Measurements from ENCODE around the gene GHRH.

The GHRH gene

GRCh38 chr20:37261714-37262113, at the start of gene GHRH:
GHRH (minus strand) TSS chr20:37261814; CDS start chr20:37256889, 4,925 bp downstream.
- ChIA-PET POLR2A (ENCODE audit: low non-redundant PET) (no interaction called here), CTCF (interaction anchor here (0.6 kb wide), 1 partner anchor 86 kb away, joined by 5 read pairs; no protein-coding TSS in a partner anchor)
- H3K27ac ChIP-seq, result no peak within 1 kb of the TSS
- no peak for DNase-seq (ENCODE audit: low spot score)
- no peak for TF ChIP-seq CTCF (conservative IDR thresholded peaks at IDR 0.05; ENCODE audit: low read depth)

- no peak for TF ChIP-seq CTCF (conservative IDR thresholded peaks at IDR 0.05; ENCODE audit: low read depth)
- POLR2A ChIA-PET (ENCODE audit: low non-redundant PET), result no interaction called here
- peak overlapping the region; percentile 32 for H3K27ac ChIP-seq
- CTCF ChIA-PET, result no interaction called here
- no peak for DNase-seq (ENCODE audit: low spot score)
These were observed 49.3 kb upstream of the GHRH start for GRCh38 chr20:37310951-37311350.

- DNase-seq (ENCODE audit: low spot score), result no peak
- peak overlapping the region; percentile 1; the same call in 1 of the 2 replicates for H3K27ac ChIP-seq
- CTCF ChIA-PET, result interaction anchor here (0.7 kb wide), 1 partner anchor 218 kb away, joined by 3 read pairs; no protein-coding TSS in a partner anchor
- POLR2A ChIA-PET (ENCODE audit: low non-redundant PET), result no interaction called here
- no peak for TF ChIP-seq CTCF (conservative IDR thresholded peaks at IDR 0.05; ENCODE audit: low read depth)
These were observed 48.4 kb upstream of the GHRH start for GRCh38 chr20:37309936-37310590.

- CTCF ChIA-PET, result no interaction called here
- H3K27ac ChIP-seq, result peak overlapping the region; percentile 1
- POLR2A ChIA-PET (ENCODE audit: low non-redundant PET), result no interaction called here
- DNase-seq (ENCODE audit: low spot score), result no peak
- no peak for TF ChIP-seq CTCF (conservative IDR thresholded peaks at IDR 0.05; ENCODE audit: low read depth)
These were observed 47.7 kb upstream of the GHRH start for GRCh38 chr20:37309290-37309689.

GRCh38 chr20:37308086-37309050, 46.8 kb upstream of the GHRH start:
- ChIA-PET CTCF (interaction anchor here (0.5 to 0.6 kb wide), 3 partner anchors 18 to 1501 kb away, joined by 3 to 5 read pairs (median 3); no protein-coding TSS in a partner anchor), POLR2A (ENCODE audit: low non-redundant PET) (no interaction called here)

More at GRCh38 chr20:37308086-37309050, 46.8 kb upstream of the GHRH start:
- no peak for DNase-seq (ENCODE audit: low spot score)
- TF ChIP-seq CTCF (conservative IDR thresholded peaks at IDR 0.05; ENCODE audit: low read depth), result no peak
- peak overlapping the region; percentile 15; the same call in 1 of the 2 replicates for H3K27ac ChIP-seq

Data from RWPE1 (cell line).